Measurements from ENCODE around the gene LIMA1.
"Not testable (repeated sequence)": the region's sequence is repeated elsewhere in the genome, so short reads cannot be mapped to it uniquely, and the experiment has no call there.

LIMA1 gene

GRCh38 chr12:50188241-50188781 is 95.0 kb downstream of the LIMA1 start:
- DNase-seq (ENCODE audit: extremely low read depth in 1 of 2, low read depth in 1 of 2), result no peak

GRCh38 chr12:50187084-50187900 is 96.0 kb downstream of the LIMA1 start:
- peak in 1 of 2 donors; percentile 63 for DNase-seq (ENCODE audit: extremely low read depth in 1 of 2, low read depth in 1 of 2)

- DNase-seq (ENCODE audit: extremely low read depth in 1 of 2, low read depth in 1 of 2), result no peak
Measured at GRCh38 chr12:50186681-50187080, 96.6 kb downstream of the LIMA1 start.

- DNase-seq (ENCODE audit: extremely low read depth in 1 of 2, low read depth in 1 of 2), result no peak
Measured at GRCh38 chr12:50185970-50186663, 97.2 kb downstream of the LIMA1 start.

GRCh38 chr12:50185301-50185895 is 97.9 kb downstream of the LIMA1 start:
- DNase-seq (ENCODE audit: extremely low read depth in 1 of 2, low read depth in 1 of 2), result no peak

GRCh38 chr12:50184261-50184660 is 99.1 kb downstream of the LIMA1 start:
- DNase-seq (ENCODE audit: extremely low read depth in 1 of 2, low read depth in 1 of 2), result no peak

GRCh38 chr12:50182461-50182860 is 100.9 kb downstream of the LIMA1 start:
- no peak for DNase-seq (ENCODE audit: extremely low read depth in 1 of 2, low read depth in 1 of 2)

- no peak for DNase-seq (ENCODE audit: extremely low read depth in 1 of 2, low read depth in 1 of 2)
Measured at GRCh38 chr12:50181691-50182090, 101.6 kb downstream of the LIMA1 start.

GRCh38 chr12:50175716-50176026 is 107.6 kb downstream of the LIMA1 start:
- DNase-seq (ENCODE audit: extremely low read depth in 1 of 2, low read depth in 1 of 2), result no peak

GRCh38 chr12:50174971-50175715 is 108.2 kb downstream of the LIMA1 start:
- no peak for DNase-seq (ENCODE audit: extremely low read depth in 1 of 2, low read depth in 1 of 2)

- DNase-seq (ENCODE audit: extremely low read depth in 1 of 2, low read depth in 1 of 2), result peak; percentile 98 to 99
Measured at GRCh38 chr12:50167049-50167828, 116.1 kb downstream of the LIMA1 start, which contains the start of gene CERS5. TSS of gene CERS5 (minus strand) at chr12:50167369. CDS start at chr12:50167297, 72 bp downstream.

- DNase-seq (ENCODE audit: extremely low read depth in 1 of 2, low read depth in 1 of 2), result peak; percentile 51 to 55
Measured at GRCh38 chr12:50166799-50167048, 116.6 kb downstream of the LIMA1 start.

- no peak for DNase-seq (ENCODE audit: extremely low read depth in 1 of 2, low read depth in 1 of 2)
Measured at GRCh38 chr12:50164963-50165362, 118.4 kb downstream of the LIMA1 start.

GRCh38 chr12:50162230-50162629 is 121.1 kb downstream of the LIMA1 start:
- no peak for DNase-seq (ENCODE audit: extremely low read depth in 1 of 2, low read depth in 1 of 2)

GRCh38 chr12:50160643-50161042 is 122.7 kb downstream of the LIMA1 start:
- DNase-seq (ENCODE audit: extremely low read depth in 1 of 2, low read depth in 1 of 2), result no peak

GRCh38 chr12:50157259-50157658 is 126.1 kb downstream of the LIMA1 start:
- no peak for DNase-seq (ENCODE audit: extremely low read depth in 1 of 2, low read depth in 1 of 2)

- DNase-seq (ENCODE audit: extremely low read depth in 1 of 2, low read depth in 1 of 2), result no peak
Measured at GRCh38 chr12:50156641-50157040, 126.7 kb downstream of the LIMA1 start.

GRCh38 chr12:50154947-50155346 is 128.4 kb downstream of the LIMA1 start:
- not testable (repeated sequence) for DNase-seq (ENCODE audit: extremely low read depth in 1 of 2, low read depth in 1 of 2)

- DNase-seq (ENCODE audit: extremely low read depth in 1 of 2, low read depth in 1 of 2), result no peak
Measured at GRCh38 chr12:50151047-50151687, 132.2 kb downstream of the LIMA1 start.

GRCh38 chr12:50149311-50149710 is 134.0 kb downstream of the LIMA1 start:
- no peak for DNase-seq (ENCODE audit: extremely low read depth in 1 of 2, low read depth in 1 of 2)
